Endothelial cell of umbilical vein (primary cell): ENCODE measurements around the gene RYR2. TPM values are rescaled to one million over a fixed set of nuclear protein-coding genes. Genes with fewer than 3 reads are reported as not detected.

ENCODE experiments used
- BruUV-seq: library from RNA; stranded (reverse); fragments of 400-500 nt; replicated peaks from 2 replicates; lab custom pipeline; 2021; lab: Mats Ljungman, UMichigan
- CTCF ChIA-PET: fragments of 300-600, 350-600 bp; sonication (Branson Sonifier 250); formaldehyde crosslinking; loops from one replicate; lab custom pipeline; 2021; ENCODE audit warnings: antibody characterized with exemption, inconsistent platforms; lab: Charles Lee
- POLR2A ChIA-PET: fragments of 300-600, 350-600 bp; sonication (Branson Sonifier 250); formaldehyde crosslinking; loops from one replicate; lab custom pipeline; 2021; ENCODE audit warnings: antibody characterized with exemption, inconsistent platforms; lab: Charles Lee
- DNase-seq: peaks from one replicate; pipeline ENCODE4 v3.0.0-alpha.2; 2011; ENCODE audit warnings: low read depth, low spot score
- FAIRE-seq: peaks from 2 replicates; lab custom pipeline; 2011; peaks lifted over from hg19 to GRCh38; lab: Jason Lieb, UNC
- H2AFZ ChIP-seq: 2 replicates; pipeline ENCODE4 v1.6.0; 2012; ENCODE audit warnings: low read depth, low read length, control low read depth, inconsistent platforms
- H3K27ac ChIP-seq: 2 replicates; pipeline ENCODE4 v1.5.1; 2011; ENCODE audit warnings: low read depth, mild to moderate bottlenecking, control low read depth, low read length, moderate library complexity; ENCODE audit not compliant: insufficient read depth
- H3K27me3 ChIP-seq, 2 experiments: 2 replicates each; pipeline versions ENCODE4 v1.6.0 to v1.6.1; 2011; ENCODE audit warnings: low read length in 2 of 2, mixed read lengths in 1 of 2; ENCODE audit not compliant: control insufficient read depth in 2 of 2, insufficient read depth in 2 of 2
- H3K36me3 ChIP-seq, 2 experiments: 2 replicates in 1 of 2; 3 replicates in 1 of 2; pipeline ENCODE4 v1.5.1; 2011; ENCODE audit warnings: low read length in 2 of 2, mild to moderate bottlenecking in 1 of 2, moderate library complexity in 1 of 2; ENCODE audit not compliant: control insufficient read depth in 2 of 2, insufficient read depth in 2 of 2; ENCODE audit errors: extremely low read depth in 1 of 2
- H3K4me1 ChIP-seq: 3 replicates; pipeline ENCODE4 v1.5.1; 2011; ENCODE audit warnings: mild to moderate bottlenecking, low read length; ENCODE audit not compliant: control insufficient read depth, insufficient read depth; ENCODE audit errors: extremely low read depth
- H3K4me2 ChIP-seq: 2 replicates; pipeline ENCODE4 v1.6.1; 2011; ENCODE audit warnings: low read length, control low read depth, mixed read lengths; ENCODE audit not compliant: insufficient read depth
- H3K4me3 ChIP-seq, 3 experiments: fragments of 200-600 bp in 1 of 3; sonication (generic), shearing (Covaris generic) in 1 of 3; replicated peaks in 1 of 3; 2 replicates each; pipeline ENCODE4 v1.5.1; 2011 to 2016; ENCODE audit warnings: control low read depth in 3 of 3, low read length in 3 of 3, mild to moderate bottlenecking in 2 of 3, inconsistent platforms in 1 of 3, low read depth in 1 of 3, moderate library complexity in 1 of 3; ENCODE audit not compliant: insufficient read depth in 1 of 3
- H3K79me2 ChIP-seq: 2 replicates; pipeline ENCODE4 v1.6.0; 2012; ENCODE audit warnings: low read length, inconsistent platforms; ENCODE audit not compliant: control insufficient read depth, insufficient read depth
- H3K9ac ChIP-seq: replicated peaks from 2 replicates; pipeline ENCODE3; 2011; ENCODE audit warnings: low read length, control low read depth; ENCODE audit not compliant: insufficient read depth; ENCODE audit errors: extremely low read depth
- H3K9me1 ChIP-seq: replicated peaks from 3 replicates; pipeline ENCODE4 v1.6.0; 2011; ENCODE audit warnings: mild to moderate bottlenecking, low read length; ENCODE audit not compliant: control insufficient read depth, insufficient read depth; ENCODE audit errors: extremely low read depth
- H3K9me3 ChIP-seq: replicated peaks from 2 replicates; pipeline ENCODE4 v1.5.1; 2012; ENCODE audit warnings: low read length, inconsistent platforms; ENCODE audit not compliant: control insufficient read depth, insufficient read depth
- H4K20me1 ChIP-seq: replicated peaks from 2 replicates; pipeline ENCODE3; 2011; ENCODE audit warnings: mild to moderate bottlenecking, low read length; ENCODE audit not compliant: control insufficient read depth, insufficient read depth; ENCODE audit errors: extremely low read depth
- CTCF ChIP-seq, 2 donors: IDR thresholded peaks; 1 replicate in 1 of 2; 2 replicates in 1 of 2; pipeline ENCODE4 v1.5.1; 2011; ENCODE audit warnings: low read length in 2 of 2, mild to moderate bottlenecking in 2 of 2, moderate library complexity in 2 of 2, control low read depth in 1 of 2, inconsistent platforms in 1 of 2, low read depth in 1 of 2; ENCODE audit not compliant: insufficient read depth in 1 of 2; ENCODE audit errors: extremely low read depth in 1 of 2
- FOS ChIP-seq: IDR thresholded peaks from 2 replicates; pipeline ENCODE4 v1.6.1; 2011; ENCODE audit warnings: mild to moderate bottlenecking, low read length, moderate library complexity, borderline replicate concordance; ENCODE audit not compliant: insufficient read depth
- JUN ChIP-seq: IDR thresholded peaks from 2 replicates; pipeline ENCODE4 v1.6.1; 2011; ENCODE audit warnings: borderline replicate concordance, low read depth; ENCODE audit not compliant: insufficient read length, insufficient read depth
- MAX ChIP-seq: IDR thresholded peaks from 2 replicates; pipeline ENCODE4 v1.6.1; 2011; ENCODE audit not compliant: insufficient read depth, insufficient read length
- MYC ChIP-seq: IDR thresholded peaks from one replicate; pipeline ENCODE4 v1.6.1; 2011; ENCODE audit warnings: mild to moderate bottlenecking, low read depth, low read length
- POLR2A ChIP-seq: IDR thresholded peaks from 2 replicates; pipeline ENCODE4 v1.6.1; 2012; ENCODE audit warnings: low read depth, mild to moderate bottlenecking, control low read depth, low read length
- POLR2AphosphoS5 ChIP-seq: IDR thresholded peaks from 2 replicates; pipeline ENCODE4 v1.6.1; 2012; ENCODE audit warnings: low read depth, mild to moderate bottlenecking, control low read depth, low read length, moderate library complexity; ENCODE audit not compliant: insufficient read depth
- dilution Hi-C: fragments of 300-500 bp; cut with MboI; formaldehyde crosslinking; loops from one replicate; pipeline ENCODE4 v1.15.0; 2019; ENCODE audit warnings: low sequenced_read_pairs; ENCODE audit not compliant: extremely low pct_ligation_motif_present
- intact Hi-C: fragments of 100-400 bp; cut with micrococcal nuclease; formaldehyde crosslinking; loops from one replicate; pipeline ENCODE4 v1.10.0; 2022
- polyA plus RNA-seq, 4 experiments: library from polyadenylated mRNA; depleted of rRNA in 3 of 4; stranded (reverse) in 3 of 4; unstranded in 1 of 4; fragments of >200 nt; gene quantifications; 2 replicates each; pipeline versions ENCODE4 v1.2.1 to v1.2.3, GENCODE V29; 2011 to 2012; ENCODE audit warnings: missing spikeins in 1 of 4
- total RNA-seq: library from RNA; stranded (reverse); gene quantifications from 2 replicates; pipeline ENCODE4 v1.2.3, GENCODE V29; 2021

The RYR2 gene
- total and polyA plus RNA-seq, 2 donors (not counting 3 experiments of a cell fraction or from before 2014, with no cell fraction given), result not detected

- DNase-seq (no peak), FAIRE-seq (no peak)
- H3K36me3 ChIP-seq, result no peaks in the 10 kb centered on the region
- H3K9me3 ChIP-seq, result peaks cover 5% of the 10 kb centered on the region
- no peak overlapping the region for H2AFZ ChIP-seq
- no peak overlapping the region for H3K9ac ChIP-seq
- ChIA-PET CTCF (no interaction called here), POLR2A (no interaction called here)
- intact Hi-C loops (no loop called here), dilution Hi-C loops (no loop called here)
- H3K27ac ChIP-seq, result no peak overlapping the region
- H3K9me1 ChIP-seq, result no peaks in the 10 kb centered on the region
- BruUV-seq, result no TSS peak
- no peaks in the 10 kb centered on the region for H3K79me2 ChIP-seq
- no peaks in the 10 kb centered on the region for H3K27me3 ChIP-seq
- no peak overlapping the region for H3K4me3 ChIP-seq
- no peak for TF ChIP-seq CTCF (IDR thresholded peaks at IDR 0.05; ENCODE audit: extremely low read depth in 1 of 2, insufficient read depth in 1 of 2, low read depth in 1 of 2, low read length in 2 of 2)
- no peak for TF ChIP-seq MYC
- no peak for TF ChIP-seq JUN
- TF ChIP-seq FOS, result no peak
- no peak for TF ChIP-seq POLR2AphosphoS5
- TF ChIP-seq POLR2A, result no peak
- no peaks in the 10 kb centered on the region for H4K20me1 ChIP-seq
- H3K4me2 ChIP-seq, result no peak overlapping the region
- no peaks in the 10 kb centered on the region for H3K4me1 ChIP-seq
Measured at GRCh38 chr1:237709355-237709754, 667.4 kb downstream of the RYR2 start.

GRCh38 chr1:237711281-237711680 lies 669.3 kb downstream of the RYR2 start:
- dilution Hi-C loops (no loop called here), intact Hi-C loops (no loop called here)
- Histone ChIP-seq H3K4me2 (no peak overlapping the region), H3K27ac (no peak overlapping the region), H3K9ac (no peak overlapping the region), H2AFZ (no peak overlapping the region), H3K4me1 (no peaks in the 10 kb centered on the region), H3K9me3 (peaks cover under 1% of the 10 kb centered on the region), H4K20me1 (no peaks in the 10 kb centered on the region), H3K4me3 (no peak overlapping the region), H3K9me1 (no peaks in the 10 kb centered on the region), H3K36me3 (no peaks in the 10 kb centered on the region), H3K79me2 (no peaks in the 10 kb centered on the region), H3K27me3 (no peaks in the 10 kb centered on the region)
- DNase-seq (no peak), FAIRE-seq (no peak)
- POLR2A ChIA-PET, result no interaction called here
- CTCF ChIA-PET, result no interaction called here
- no peak for TF ChIP-seq FOS
- TF ChIP-seq MAX, result no peak
- TF ChIP-seq MYC, result no peak
- BruUV-seq, result no TSS peak
